K562 (cell line): ENCODE results near the gene PM20D1. TPM values are rescaled to one million over a fixed set of nuclear protein-coding genes. Genes with fewer than 3 reads are reported as not detected.
A peak's percentile ranks its signal among the peaks of the same experiment; 100 is the strongest.
"Not testable (repeated sequence)": the region's sequence is repeated elsewhere in the genome, so short reads cannot be mapped to it uniquely, and the experiment has no call there.

Experiments
- ATAC-seq: fragments of 200-7000 bp; cut with Tn5 transposase; 3 replicates; pipeline ENCODE4 v1.9.1; 2020; ENCODE audit warnings: moderate library complexity
- BruUV-seq: library from RNA; stranded (reverse); fragments of 400-500 nt; replicated peaks from 2 replicates; lab custom pipeline; 2021; lab: Mats Ljungman, UMichigan
- CTCF ChIA-PET: fragments of 300-600 bp; formaldehyde crosslinking; extraction: SDS; loops from one replicate; lab custom pipeline; 2021; ENCODE audit warnings: low intra/inter-chr PET ratio; lab: Yijun Ruan, JAX
- POLR2A ChIA-PET: fragments of 300-600, 350-650 bp; sonication (Branson Sonifier 250); formaldehyde crosslinking; extraction: SDS; loops from one replicate; lab custom pipeline; 2021; ENCODE audit warnings: antibody characterized with exemption, inconsistent platforms; lab: Yijun Ruan, JAX
- DNase-seq, 4 experiments: peaks; one replicate each; pipeline versions ENCODE4 v3.0.0 to v3.0.0-alpha.2; 2011 to 2018; ENCODE audit warnings: low spot score in 3 of 4, mixed read lengths in 3 of 4; ENCODE audit errors: extremely low read depth in 1 of 4
- FAIRE-seq: peaks from 2 replicates; lab custom pipeline; 2011; peaks lifted over from hg19 to GRCh38; lab: Jason Lieb, UNC
- H2AFZ ChIP-seq: 2 replicates; pipeline ENCODE4 v1.6.0; 2011; ENCODE audit warnings: low read depth, low read length, control low read depth, inconsistent platforms
- H3K27ac ChIP-seq: fragments of 200-600 bp; 3 replicates; pipeline ENCODE4 v1.8.0; 2011; ENCODE audit warnings: low read depth, mild to moderate bottlenecking, control low read depth, inconsistent platforms, low read length, moderate library complexity, mixed read lengths; ENCODE audit errors: extremely low read depth
- H3K27me3 ChIP-seq, 2 experiments: fragments of 300-600 bp in 1 of 2; 2 replicates in 1 of 2; 3 replicates in 1 of 2; pipeline versions ENCODE4 v1.6.0 to v1.8.0; 2011; ENCODE audit warnings: inconsistent platforms in 2 of 2, low read length in 2 of 2, mild to moderate bottlenecking in 1 of 2, mixed read lengths in 1 of 2, moderate library complexity in 1 of 2; ENCODE audit not compliant: control insufficient read depth in 2 of 2, insufficient read depth in 2 of 2
- H3K36me3 ChIP-seq: fragments of 300-600 bp; 3 replicates; pipeline ENCODE4 v1.8.0; 2011; ENCODE audit warnings: mild to moderate bottlenecking, low read length, inconsistent platforms; ENCODE audit not compliant: control insufficient read depth, insufficient read depth
- H3K4me1 ChIP-seq, 2 experiments: fragments of 200-600 bp in 1 of 2; replicated peaks in 1 of 2; 2 replicates in 1 of 2; 3 replicates in 1 of 2; pipeline versions ENCODE4 v1.5.1 to v1.8.0; 2011; ENCODE audit warnings: inconsistent platforms in 2 of 2, low read length in 2 of 2, mild to moderate bottlenecking in 1 of 2, mixed read lengths in 1 of 2, moderate library complexity in 1 of 2; ENCODE audit not compliant: control insufficient read depth in 2 of 2, insufficient read depth in 2 of 2
- H3K4me2 ChIP-seq: 2 replicates; pipeline ENCODE4 v1.6.1; 2011; ENCODE audit warnings: low read length, control low read depth, inconsistent platforms, mixed read lengths; ENCODE audit not compliant: insufficient read depth
- H3K4me3 ChIP-seq: fragments of 200-600 bp; sonication (generic), shearing (Covaris generic); 2 replicates; pipeline ENCODE4 v1.5.1; 2016; ENCODE audit warnings: control low read depth, inconsistent platforms
- H3K79me2 ChIP-seq: fragments of 200-600 bp; 3 replicates; pipeline ENCODE4 v1.8.0; 2011; ENCODE audit warnings: low read length, inconsistent platforms; ENCODE audit not compliant: control insufficient read depth, insufficient read depth
- H3K9ac ChIP-seq, 2 experiments: 2 replicates each; pipeline versions ENCODE4 v1.6.0 to v1.6.1; 2011; ENCODE audit warnings: low read depth in 2 of 2, low read length in 2 of 2, control low read depth in 1 of 2, inconsistent platforms in 1 of 2, mild to moderate bottlenecking in 1 of 2, mixed read lengths in 1 of 2; ENCODE audit not compliant: insufficient read depth in 1 of 2
- H3K9me1 ChIP-seq: one replicate; pipeline ENCODE4 v1.6.0; 2011; ENCODE audit warnings: inconsistent platforms, mild to moderate bottlenecking, low read length, moderate library complexity; ENCODE audit not compliant: control insufficient read depth, insufficient read depth
- H3K9me3 ChIP-seq: replicated peaks from 2 replicates; pipeline ENCODE4 v1.5.1; 2011; ENCODE audit warnings: low read depth, low read length, inconsistent platforms; ENCODE audit not compliant: control insufficient read depth, insufficient read depth
- H4K20me1 ChIP-seq: replicated peaks from 2 replicates; pipeline ENCODE4 v1.6.1; 2011; ENCODE audit warnings: low read length, inconsistent platforms, mixed read lengths; ENCODE audit not compliant: control insufficient read depth, insufficient read depth
- AFF1 ChIP-seq, 2 experiments: fragments of 450-650 bp; IDR thresholded peaks; 2 replicates each; pipeline ENCODE4 v1.6.1; 2018; ENCODE audit warnings: mild to moderate bottlenecking in 2 of 2, low read depth in 1 of 2; ENCODE audit not compliant: partially characterized antibody in 2 of 2
- WGBS: fragments of 100-300 bp; shearing (Covaris generic); methylation state at CpG from one replicate; pipeline ENCODE4 v1.1.6; 2016; ENCODE audit warnings: low coverage, mixed read lengths; ENCODE audit not compliant: insufficient coverage; ENCODE audit errors: missing lambda C conversion rate; 5-methylcytosine and 5-hydroxymethylcytosine counted together
- in situ Hi-C: fragments of 300-500 bp; cut with MboI; formaldehyde crosslinking; loops from 4 replicates; pipeline ENCODE4 v1.15.0; 2018; ENCODE audit warnings: inconsistent platforms, mixed read lengths
- intact Hi-C: fragments of 100-400 bp; cut with micrococcal nuclease; formaldehyde crosslinking; loops from 2 replicates; pipeline ENCODE4 v1.14.2; 2022
- polyA plus RNA-seq, 8 experiments: library from polyadenylated mRNA; depleted of rRNA in 4 of 8; stranded (reverse) in 5 of 8; unstranded in 3 of 8; fragments of >200 nt; fragmentation: Nextera tagmentation in 2 of 8; fragmentation: Illumina TruSeq in 1 of 8; extraction: Ambion mirVana in 2 of 8; extraction: Trizol in 1 of 8; gene quantifications; 2 replicates each; pipeline versions ENCODE4 v1.2.1 to v1.2.3, GENCODE V29; 2011 to 2014; ENCODE audit warnings: inconsistent platforms in 1 of 8, missing spikeins in 1 of 8
- total RNA-seq, 7 experiments: library from RNA; depleted of rRNA in 6 of 7; stranded (reverse); fragments of >200 nt in 6 of 7; fragmentation: Illumina TruSeq in 2 of 7; extraction: Trizol in 2 of 7; gene quantifications; 2 replicates each; pipeline versions ENCODE4 v1.2.1 to v1.2.3, GENCODE V29; 2011 to 2021; ENCODE audit warnings: low replicate concordance in 1 of 7

PM20D1 gene
- total and polyA plus RNA-seq, 9 of the 15 experiments (the other 6 are each of a cell fraction or from before 2014, with no cell fraction given) = not detected

GRCh38 chr1:205823260-205823659, 26.7 kb downstream of the PM20D1 start:
- FAIRE-seq = peak; percentile 49
- CTCF ChIA-PET, H3K27ac ChIP-seq, H3K9me1 ChIP-seq, intact Hi-C loops, H3K4me1 ChIP-seq, H3K9me3 ChIP-seq, H4K20me1 ChIP-seq, H2AFZ ChIP-seq, BruUV-seq, H3K36me3 ChIP-seq, H3K4me2 ChIP-seq, POLR2A ChIA-PET, H3K79me2 ChIP-seq, ATAC-seq, H3K4me3 ChIP-seq, H3K9ac ChIP-seq, in situ Hi-C loops, DNase-seq: not testable (repeated sequence)
- peak in 1 of 2 experiments; percentile 95 for TF ChIP-seq AFF1 (IDR thresholded peaks at IDR 0.05; ENCODE audit: low read depth in 1 of 2, partially characterized antibody in 2 of 2)
- WGBS = 0% methylated on average over 2 of the region's 2 CpGs
- H3K27me3 ChIP-seq = peaks cover 26 to 30% of the 10 kb centered on the region in 2 experiments; a peak in 4 of 5 replicates
